Upper lobe of right lung (tissue), 1 donor: ENCODE results near the gene COMMD6. TPM values are rescaled to one million over a fixed set of nuclear protein-coding genes. Genes with fewer than 3 reads are reported as not detected.

Experiments used
- ATAC-seq: fragments of 200-7000 bp; cut with Tn5 transposase; one replicate; pipeline ENCODE4 v1.9.1; 2020; ENCODE audit warnings: mild to moderate bottlenecking, moderate library complexity
- DNase-seq: peaks from one replicate; pipeline ENCODE4 v3.0.0-alpha.2; 2020
- H3K27ac ChIP-seq: fragments of 200-600 bp; one replicate; pipeline ENCODE4 v1.8.0; 2022
- H3K27me3 ChIP-seq: fragments of 200-600 bp; one replicate; pipeline ENCODE4 v1.8.0; 2022; ENCODE audit warnings: mild to moderate bottlenecking
- H3K36me3 ChIP-seq: fragments of 200-600 bp; one replicate; pipeline ENCODE4 v1.8.0; 2022
- H3K4me1 ChIP-seq: fragments of 200-600 bp; one replicate; pipeline ENCODE4 v1.8.0; 2022
- H3K4me3 ChIP-seq: fragments of 200-600 bp; one replicate; pipeline ENCODE4 v1.8.0; 2022; ENCODE audit warnings: mild to moderate bottlenecking
- H3K9me3 ChIP-seq: fragments of 200-600 bp; one replicate; pipeline ENCODE4 v1.8.0; 2022
- CTCF ChIP-seq: fragments of 200-600 bp; IDR thresholded peaks from one replicate; pipeline ENCODE4 v1.8.0; 2022; ENCODE audit warnings: antibody characterized with exemption
- intact Hi-C: fragments of 100-400 bp; cut with DNase I; formaldehyde crosslinking; loops from one replicate; pipeline ENCODE4 v1.11.0; 2022
- total RNA-seq: library from RNA; stranded (reverse); fragmentation: NEBNext Ultra II Directional; extraction: Animal tissue kit (Norgen Biotek cat#: 25700); gene quantifications from one replicate; pipeline ENCODE4 v1.2.1, GENCODE V29; 2021
- donor health status: DM: no; HTN: yes; CAD: no; lungs with severe emphysema.

Gene COMMD6
- total RNA-seq, 1 donor from 2014 or later = 142 TPM

GRCh38 chr13:75479102-75479740, 58.4 kb downstream of the COMMD6 start:
- H3K36me3 ChIP-seq = no peaks in the 10 kb centered on the region
- H3K27me3 ChIP-seq = no peaks in the 10 kb centered on the region
- intact Hi-C loops = no loop called here
- H3K4me3 ChIP-seq = peak overlapping the region; percentile 73
- H3K4me1 ChIP-seq = peaks cover 21% of the 10 kb centered on the region
- H3K9me3 ChIP-seq = no peaks in the 10 kb centered on the region
- DNase-seq = no peak
- no peak overlapping the region for H3K27ac ChIP-seq
- no peak for TF ChIP-seq CTCF
- no peak for ATAC-seq

GRCh38 chr13:75478659-75479058, 59.0 kb downstream of the COMMD6 start:
- intact Hi-C loops = no loop called here
- Histone ChIP-seq H3K4me1 (peaks cover 21% of the 10 kb centered on the region), H3K4me3 (no peak overlapping the region), H3K9me3 (no peaks in the 10 kb centered on the region), H3K36me3 (no peaks in the 10 kb centered on the region), H3K27me3 (no peaks in the 10 kb centered on the region), H3K27ac (no peak overlapping the region)
- ATAC-seq = no peak
- DNase-seq = no peak
- TF ChIP-seq CTCF = no peak

Other genes with a start within 250 kb of the COMMD6 start
- 26.1 TPM for gene TBC1D4, start 55.7 kb downstream of the COMMD6 start, total RNA-seq
- gene UCHL3, start 11.9 kb upstream of the COMMD6 start, total RNA-seq = 12.9 TPM
- gene LMO7, start 98.5 kb upstream of the COMMD6 start, total RNA-seq = 549 TPM